ENCODE measurements around the gene MYPN.
"Not testable (repeated sequence)": the region's sequence is repeated elsewhere in the genome, so short reads cannot be mapped to it uniquely, and the experiment has no call there.

MYPN gene

DNA sequence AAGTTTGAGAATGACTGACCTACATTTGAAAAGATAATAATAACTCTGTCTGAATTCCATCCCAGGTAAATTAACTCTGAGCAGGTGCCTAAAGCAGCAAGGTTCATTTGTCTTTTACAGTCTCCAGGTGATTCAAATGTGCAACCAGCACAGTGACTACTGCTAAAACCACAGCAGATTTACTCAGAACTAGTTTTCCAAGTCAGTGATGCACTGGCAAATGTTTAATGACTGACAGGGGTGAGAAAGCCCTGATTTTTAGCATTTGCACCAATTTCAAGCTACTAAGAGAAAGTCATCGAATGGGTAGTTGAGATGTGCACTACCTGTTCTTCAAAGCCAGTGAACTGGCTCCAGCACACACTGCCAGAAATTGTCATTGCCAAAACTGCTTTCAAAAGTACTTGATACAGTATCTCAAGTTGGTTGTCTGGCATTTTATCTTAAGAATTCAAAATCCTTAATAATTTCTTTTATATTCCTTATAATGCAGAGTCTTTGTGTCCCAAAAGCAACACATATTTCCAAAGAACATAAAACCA lies 62.3 kb downstream of the MYPN start:
- DNase-seq (ENCODE audit: low spot score): no peak

DNA sequence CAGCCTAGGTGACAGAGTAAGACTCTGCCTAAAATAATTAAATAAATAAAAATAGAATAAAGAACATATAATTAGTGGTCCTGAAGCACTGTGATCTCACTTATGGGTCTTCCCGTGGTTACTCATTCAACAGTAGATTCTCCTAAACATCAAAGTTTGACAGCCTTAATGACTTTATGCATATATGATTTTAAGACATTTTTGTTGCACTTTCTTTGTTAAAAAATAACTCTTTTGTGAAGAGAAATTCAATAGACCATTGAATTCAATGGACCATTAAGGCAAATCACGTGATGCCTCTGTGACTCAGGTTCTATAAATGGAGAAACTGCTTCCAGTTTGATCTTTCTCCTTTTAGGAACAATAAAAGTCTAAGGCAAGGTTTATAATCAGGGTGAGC lies 63.0 kb downstream of the MYPN start:
- DNase-seq (ENCODE audit: low spot score): no peak

DNA sequence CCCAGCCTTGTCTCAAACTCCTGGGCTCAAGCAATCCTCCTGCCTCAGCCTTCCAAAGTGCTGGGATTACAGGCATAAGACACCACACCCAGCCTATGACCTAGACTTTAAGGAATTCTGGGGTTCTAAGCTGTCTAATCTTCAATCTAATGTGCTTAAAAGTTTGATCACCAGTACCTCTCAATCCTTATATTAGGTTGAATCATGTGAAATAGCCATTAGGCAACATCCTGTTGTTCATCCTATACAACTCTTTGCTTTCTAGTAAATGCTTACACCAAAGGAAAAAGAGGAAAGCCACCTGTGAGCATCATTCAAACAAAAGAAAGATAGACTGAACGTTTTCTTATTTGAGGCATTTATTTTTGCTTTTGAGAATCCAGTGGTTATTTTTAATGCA lies 66.7 kb downstream of the MYPN start:
- DNase-seq (ENCODE audit: low spot score): no peak

DNA sequence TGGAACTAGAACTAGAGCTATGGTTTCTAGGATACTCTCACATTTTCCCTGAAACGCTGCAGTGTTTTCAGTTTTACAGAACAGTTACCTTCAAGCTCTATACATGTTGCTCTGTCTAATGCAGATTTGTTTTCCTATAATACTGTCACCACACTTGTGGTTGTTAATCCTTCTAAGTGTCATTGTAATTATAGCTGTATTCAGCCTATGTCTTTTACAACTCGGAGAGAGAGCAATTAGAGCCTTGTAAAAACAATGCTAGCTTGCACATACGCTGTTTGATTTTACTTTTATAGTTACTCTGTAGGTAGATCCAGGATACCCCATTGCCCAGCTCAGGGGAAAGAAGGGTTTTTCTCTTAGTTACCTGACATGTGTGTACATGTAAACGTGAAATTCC lies 67.5 kb downstream of the MYPN start:
- DNase-seq (ENCODE audit: low spot score): no peak

DNA sequence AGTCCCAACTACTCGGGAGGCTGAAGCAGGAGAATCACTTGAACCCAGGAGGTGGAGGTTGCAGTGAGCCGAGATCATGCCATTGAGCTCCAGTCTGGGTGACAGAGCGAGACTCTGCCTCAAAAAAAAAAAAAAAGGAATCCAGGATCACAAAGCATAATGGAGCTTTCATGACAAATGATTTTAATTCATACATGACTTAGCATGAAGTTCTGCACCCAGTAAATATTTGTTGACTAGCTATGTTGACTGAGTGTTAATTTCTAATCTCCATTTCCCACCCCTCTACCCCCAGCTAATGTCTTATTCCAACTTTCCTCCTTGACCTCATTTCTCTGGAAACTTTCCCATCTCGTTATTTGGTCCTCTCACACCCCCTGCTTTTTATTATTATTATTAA lies 69.3 kb downstream of the MYPN start:
- no peak for DNase-seq (ENCODE audit: low spot score)

DNA sequence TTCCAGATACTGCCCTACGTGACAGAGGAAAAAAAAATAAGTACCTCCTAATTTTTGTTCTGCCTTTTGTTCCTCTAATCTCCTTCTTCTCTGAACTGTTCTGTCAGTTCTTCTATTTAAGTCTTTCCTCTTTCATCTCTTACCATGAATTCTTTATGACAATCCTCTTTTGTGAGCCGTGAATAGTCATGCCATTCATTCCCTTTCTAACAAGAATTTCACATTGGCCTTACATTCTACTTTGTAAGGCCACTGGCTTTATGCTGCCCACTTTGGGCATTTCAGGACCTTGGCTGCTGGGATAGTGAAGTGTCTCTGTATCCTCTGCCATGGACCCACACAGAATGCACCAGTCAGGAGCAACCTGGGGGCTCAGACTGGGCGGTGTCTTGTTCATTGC lies 69.7 kb downstream of the MYPN start:
- DNase-seq (ENCODE audit: low spot score): no peak

DNA sequence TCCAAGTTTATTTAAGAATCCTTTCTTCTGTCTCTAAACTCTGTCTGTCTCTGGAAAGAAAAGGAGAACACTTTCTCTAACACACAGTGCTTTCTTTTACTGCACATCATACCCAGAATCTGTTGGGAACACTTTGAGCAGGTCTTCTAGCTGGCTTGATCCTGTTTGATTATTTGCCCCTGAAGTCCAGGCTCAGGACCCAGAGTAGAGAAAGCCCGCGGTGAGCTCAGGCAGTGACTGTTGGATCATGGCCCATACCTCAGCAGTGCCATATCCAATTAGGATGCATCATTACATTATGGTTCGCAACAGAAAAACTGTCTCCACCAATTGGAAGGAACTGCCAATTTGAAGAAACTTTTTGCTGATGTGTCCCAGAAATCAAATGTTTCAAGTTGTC lies 71.2 kb downstream of the MYPN start:
- no peak for DNase-seq (ENCODE audit: low spot score)

DNA sequence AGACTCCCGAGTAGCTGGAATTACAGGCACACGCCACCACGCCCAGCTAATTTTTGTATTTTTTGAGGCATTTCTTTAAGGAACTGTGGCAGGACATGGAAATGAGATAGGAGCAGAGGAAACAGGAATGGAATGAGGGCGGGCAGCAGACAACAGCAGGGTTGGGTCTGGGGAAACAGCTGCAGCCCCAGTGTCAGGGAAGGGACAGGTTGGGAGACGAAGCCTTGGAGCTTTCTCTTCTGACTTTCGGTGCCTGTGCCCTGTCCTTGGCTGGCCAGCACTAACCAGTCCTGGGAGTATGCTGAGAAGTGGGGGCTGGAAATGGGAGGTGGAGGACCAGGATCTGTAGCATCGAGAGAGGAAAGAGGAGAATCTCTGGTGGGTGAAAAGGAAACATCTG lies 75.3 kb downstream of the MYPN start:
- DNase-seq (ENCODE audit: low spot score): no peak

DNA sequence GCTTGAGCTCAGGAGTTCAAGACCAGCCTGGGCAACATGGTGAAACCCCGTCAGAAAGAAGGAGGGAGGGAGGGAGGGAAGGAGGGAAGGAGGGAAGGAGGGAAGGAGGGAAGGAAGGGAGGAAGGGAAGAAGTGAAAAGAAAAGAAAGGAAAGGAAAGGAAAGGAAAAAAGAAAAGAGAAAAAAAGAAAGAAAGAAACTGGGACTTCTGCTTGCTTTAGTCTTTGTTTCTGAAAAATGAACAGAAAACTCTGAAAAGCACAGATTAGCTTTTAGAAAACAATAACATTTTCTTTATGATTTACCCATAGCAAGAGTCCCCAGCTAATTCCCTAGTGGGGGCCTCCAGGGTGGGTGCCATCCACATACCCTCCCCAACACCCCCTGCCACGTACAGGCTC lies 75.8 kb downstream of the MYPN start:
- no peak for DNase-seq (ENCODE audit: low spot score)

DNA sequence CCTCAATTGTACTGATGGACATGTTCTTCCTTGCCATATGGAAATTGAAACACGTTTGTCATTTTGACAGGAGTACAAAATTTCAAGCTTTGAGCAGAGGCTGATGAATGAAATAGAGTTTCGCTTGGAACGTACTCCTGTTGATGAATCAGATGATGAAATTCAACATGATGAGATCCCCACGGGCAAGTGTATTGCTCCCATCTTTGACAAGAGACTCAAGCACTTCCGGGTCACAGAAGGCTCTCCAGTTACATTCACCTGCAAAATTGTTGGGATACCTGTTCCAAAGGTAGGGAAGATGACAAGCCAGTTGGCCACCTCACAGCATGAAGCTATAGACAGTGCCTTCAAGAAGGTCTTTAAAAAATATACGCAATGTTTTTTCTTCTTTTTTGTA lies 79.5 kb downstream of the MYPN start:
- DNase-seq (ENCODE audit: low spot score): no peak

DNA sequence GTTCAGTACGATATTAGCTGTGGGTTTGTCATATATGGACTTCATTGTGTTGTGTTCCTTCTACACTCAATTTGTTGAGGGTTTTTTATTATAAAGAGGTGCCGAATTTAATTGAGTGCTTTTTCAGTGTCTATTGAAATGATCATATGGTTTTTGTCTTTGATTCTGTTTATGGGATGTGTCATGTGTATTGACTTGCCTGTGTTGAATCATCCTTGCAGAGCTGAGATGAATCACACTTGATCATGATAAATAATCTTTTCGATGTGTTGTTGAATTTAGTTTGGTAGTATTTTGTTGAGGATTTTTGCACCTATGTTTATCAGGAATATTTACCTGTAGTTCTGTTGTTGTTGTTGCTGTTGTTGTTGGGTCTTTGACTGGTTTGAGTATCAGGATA lies 82.8 kb downstream of the MYPN start:
- DNase-seq (ENCODE audit: low spot score): no peak

DNA sequence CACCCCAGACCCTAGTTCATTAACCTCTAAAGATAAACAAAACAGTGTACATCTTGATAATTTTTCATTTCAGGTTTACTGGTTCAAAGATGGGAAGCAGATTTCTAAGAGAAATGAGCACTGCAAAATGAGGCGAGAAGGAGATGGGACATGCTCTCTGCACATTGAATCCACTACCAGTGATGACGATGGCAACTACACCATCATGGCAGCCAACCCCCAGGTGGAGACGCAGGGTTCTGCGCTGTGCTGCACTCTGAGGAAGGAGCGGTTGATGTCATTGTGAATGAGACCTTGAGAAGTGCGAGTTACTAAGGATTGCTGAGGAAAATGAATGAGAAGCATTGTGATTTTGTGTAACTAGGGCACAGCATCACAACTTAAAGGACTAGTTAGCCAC lies 85.0 kb downstream of the MYPN start:
- no peak for DNase-seq (ENCODE audit: low spot score)

DNA sequence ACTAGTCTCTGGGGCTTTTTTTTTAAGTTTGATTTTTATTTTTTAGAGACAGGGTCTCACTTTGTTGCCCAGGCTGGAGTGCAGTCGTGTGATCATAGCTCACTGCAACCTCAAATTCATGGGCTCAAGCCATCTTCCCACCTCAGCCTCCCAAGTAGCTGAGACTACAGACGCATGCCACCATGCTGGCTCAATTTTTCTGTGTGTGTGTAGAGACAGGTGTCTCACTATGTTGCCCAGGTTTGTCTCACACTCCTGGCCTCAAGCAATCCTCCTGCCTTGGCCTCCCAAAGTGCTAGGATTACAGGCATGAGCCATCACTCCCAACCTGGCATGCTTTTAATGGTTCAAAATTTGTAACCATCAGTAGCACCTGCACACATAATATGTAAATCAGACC lies 86.5 kb downstream of the MYPN start:
- not testable (repeated sequence) for DNase-seq (ENCODE audit: low spot score)

DNA sequence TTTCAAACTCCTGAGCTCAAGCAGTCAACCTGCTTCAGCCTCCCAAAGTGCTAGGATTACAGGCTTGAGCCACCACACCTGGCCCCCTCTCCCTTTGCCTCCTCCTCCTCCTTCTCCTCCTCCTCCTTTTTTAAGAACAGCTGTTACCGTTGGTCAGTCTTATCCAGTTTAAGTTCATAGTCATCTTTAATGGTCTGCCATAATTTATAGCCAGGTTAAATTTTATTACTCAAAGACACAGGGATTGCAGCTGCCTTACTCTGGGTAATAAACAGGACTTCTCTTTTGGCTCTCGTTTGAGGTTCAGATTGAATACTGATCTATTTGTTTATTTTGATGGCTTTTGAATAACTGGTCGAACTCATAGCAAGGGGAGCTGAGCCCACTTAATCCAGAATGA lies 87.4 kb downstream of the MYPN start:
- DNase-seq (ENCODE audit: low spot score): no peak

DNA sequence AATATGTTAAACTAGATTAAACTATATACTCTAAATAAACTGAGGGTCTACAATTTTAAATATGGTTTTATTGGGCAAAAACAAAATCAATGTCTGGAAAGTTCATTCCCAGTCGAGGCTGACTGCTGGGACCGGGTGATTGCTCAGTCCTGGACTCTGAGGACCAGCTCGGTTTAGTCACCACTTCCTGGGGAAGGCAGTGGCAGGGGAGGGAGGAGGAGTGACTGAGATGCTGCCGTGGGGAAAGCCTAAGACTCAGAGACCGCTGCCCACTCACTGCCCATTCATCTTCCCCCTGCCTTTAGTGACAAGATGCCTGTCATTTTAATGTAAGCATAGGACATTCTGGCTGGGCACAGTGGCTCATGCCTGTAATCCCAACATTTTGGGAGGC lies 93.7 kb downstream of the MYPN start:
- DNase-seq (ENCODE audit: low spot score): no peak

DNA sequence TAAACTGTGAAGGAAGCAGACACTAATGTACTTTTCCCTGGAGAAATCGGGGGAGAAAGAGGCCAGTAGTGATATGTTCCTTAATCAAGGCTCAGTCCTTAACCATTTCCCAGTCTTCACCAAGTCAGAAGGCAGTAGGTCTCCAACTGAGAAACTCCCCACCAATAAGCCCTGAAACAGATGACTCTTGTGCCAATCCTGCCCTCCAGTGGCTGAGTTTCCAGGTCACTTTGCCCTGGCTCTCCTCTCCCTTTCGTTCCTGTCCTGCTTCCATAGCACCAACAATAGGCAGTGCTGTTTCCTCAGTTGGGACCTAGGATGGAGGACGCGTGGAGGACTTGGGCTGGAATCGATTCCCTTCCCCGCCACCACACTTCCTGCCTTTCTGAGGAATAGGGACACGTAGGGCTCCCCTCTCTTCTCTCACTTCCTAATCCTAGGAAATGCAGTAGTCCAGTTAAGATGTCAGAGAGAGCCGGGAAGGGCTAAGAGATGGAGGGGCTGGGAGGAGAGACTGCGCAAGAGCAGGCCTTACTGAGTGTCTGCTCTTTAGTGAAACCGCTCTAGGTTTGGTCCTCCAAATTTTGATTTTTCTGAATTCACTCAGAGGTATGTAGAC lies 99.2 kb downstream of the MYPN start:
- no peak for DNase-seq (ENCODE audit: low spot score)

DNA sequence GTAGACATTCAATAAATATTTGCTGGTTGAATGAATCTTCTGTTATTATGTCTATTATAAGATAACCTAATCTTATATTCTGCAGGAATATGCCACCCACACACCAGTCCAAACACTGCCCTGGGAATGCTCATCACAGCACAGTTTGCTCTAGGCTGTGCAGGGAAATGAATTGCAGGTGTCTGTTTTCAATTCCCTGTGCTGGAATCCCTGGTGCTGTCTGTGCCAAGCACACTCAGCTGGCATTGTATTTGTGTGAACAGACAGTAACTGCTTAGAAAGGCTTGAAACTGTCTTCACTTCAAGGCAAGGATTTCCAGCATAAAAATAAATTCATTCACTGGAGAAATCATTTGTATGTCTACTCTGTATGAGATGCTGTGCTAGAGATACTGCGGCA lies 102.4 kb downstream of the MYPN start:
- DNase-seq (ENCODE audit: low spot score): no peak

DNA sequence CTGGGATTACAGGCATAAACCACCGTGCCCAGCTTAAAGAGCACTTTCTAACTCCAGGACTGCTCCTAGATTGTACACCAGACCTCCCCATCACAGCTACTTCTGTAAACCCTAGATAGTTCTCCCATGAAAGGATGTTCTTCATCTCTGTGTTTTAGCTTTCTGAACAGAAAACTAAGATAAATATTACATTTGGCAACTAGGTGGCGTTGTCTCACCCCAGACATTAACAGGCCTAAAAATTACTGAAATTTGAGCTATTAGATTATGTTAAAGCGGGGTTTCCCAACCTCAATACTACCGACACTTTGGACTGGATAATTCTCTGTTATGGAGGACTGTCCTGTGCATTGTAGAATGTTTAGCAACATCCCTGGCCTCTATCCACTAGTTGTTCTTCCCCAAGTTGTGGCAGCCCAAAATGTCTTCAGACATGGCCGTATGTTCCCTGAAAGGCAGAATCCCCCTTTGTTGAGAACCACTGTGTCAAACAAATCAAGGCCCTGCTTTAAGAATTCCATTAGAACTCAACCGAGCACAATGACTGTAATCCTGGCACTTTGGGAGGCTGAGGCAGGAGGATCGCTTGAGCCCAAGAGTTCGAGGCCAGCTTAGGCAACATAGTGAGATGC lies 103.5 kb downstream of the MYPN start:
- DNase-seq (ENCODE audit: low spot score): peak; percentile 24

DNA sequence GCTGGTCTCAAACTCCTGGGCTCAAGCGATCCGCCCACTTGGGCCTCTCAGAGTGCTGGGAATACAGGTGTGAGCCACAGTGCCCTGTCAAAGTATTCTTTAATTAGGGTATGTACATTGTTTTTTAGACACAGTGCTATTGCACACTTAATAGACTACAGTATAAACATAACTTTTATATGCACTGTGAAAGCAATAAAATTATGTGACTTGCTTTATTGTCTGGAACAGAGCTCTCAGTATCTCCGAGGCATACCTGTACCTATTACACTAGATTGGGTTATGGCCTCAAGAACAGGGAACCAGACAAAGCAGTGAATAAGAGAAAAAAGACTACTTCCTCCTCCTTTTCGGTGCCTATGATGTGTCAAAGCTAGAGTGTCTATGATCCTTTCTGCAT lies 109.5 kb downstream of the MYPN start:
- no peak for DNase-seq (ENCODE audit: low spot score)

DNA sequence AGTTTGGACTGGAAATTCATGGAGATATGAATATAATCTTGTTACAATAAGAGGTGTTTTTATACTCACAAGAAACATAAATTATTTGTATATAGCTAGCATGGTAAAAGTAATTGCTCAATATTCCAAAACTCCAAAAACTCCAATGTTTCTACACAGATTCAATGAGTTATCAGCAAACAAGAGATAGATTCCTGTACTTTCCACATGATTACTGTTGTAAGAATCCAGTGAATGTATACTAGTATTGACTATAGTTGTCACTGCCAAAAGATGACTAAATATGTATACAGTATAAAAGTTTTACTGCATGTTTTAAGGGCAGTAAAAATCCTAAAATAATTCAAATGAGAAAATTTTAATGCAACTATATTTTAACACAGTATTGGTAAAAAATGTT lies 111.9 kb downstream of the MYPN start:
- no peak for DNase-seq (ENCODE audit: low spot score)

DNA sequence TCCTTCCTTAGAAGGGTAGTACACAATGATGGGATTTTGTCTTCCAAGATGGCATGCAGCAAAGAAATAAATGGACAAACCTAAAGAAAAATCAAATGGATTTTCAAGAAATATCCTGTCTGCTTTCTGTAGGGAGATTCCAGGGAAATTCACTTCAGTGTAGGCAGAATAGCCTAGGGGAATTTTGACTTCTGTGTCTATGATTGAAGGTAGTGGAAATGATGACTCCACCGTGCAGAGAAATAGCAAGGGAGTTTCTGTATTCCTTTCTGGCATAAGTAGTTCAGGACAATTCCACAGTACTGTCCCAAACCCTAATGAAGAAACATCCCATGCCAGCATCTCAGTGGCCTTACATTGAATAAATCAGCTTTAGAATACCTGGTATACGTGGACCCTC lies 113.1 kb downstream of the MYPN start:
- no peak for DNase-seq (ENCODE audit: low spot score)

DNA sequence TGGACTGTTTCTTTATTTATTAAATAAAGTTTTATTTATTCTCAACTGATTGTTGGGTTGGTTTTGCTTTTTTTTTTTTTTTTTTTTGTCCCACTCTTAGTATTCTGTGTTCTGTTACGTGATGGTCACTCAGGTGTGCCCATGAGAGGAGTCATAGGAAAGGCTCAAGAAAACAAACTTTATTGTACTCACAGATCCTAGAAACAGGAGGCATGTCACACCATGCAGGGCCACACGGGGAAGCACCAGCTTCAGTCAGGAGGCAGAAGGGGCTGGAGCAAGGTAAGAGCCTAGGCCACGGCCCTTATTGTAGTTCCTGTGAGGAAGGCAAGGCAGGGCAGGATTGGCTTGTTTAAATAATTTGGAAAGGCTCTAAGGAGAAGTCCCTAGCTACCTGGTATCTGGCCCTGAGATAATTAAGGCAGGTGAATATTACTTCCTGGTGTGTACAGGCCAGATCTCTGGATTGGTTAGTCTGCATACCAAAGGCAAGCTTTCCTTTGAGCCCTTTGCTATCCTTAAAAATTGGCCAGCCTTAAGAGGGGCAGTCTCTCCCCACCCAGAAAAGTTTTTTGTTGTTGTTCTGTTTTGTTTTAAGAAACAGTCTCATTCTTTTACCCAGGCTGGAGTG lies 114.4 kb downstream of the MYPN start:
- no peak for DNase-seq (ENCODE audit: low spot score)

DNA sequence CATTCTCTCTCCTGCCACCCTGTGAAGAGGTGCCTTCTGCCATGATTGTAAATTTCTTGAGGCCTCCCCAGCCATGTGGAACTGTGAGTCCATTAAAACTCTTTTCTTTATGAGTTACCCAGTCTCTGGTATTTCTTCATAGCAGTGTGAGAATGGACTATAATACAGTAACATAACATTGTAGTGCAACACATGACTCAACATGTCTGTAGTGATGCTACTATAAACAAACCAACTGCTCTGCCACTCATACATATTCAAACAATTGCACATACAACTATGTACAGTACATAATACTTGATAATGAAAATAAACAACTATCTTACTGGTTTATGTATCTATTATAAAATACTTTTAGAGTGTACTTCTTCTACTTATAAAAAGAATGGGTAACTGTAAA lies 115.5 kb downstream of the MYPN start:
- no peak for DNase-seq (ENCODE audit: low spot score)

DNA sequence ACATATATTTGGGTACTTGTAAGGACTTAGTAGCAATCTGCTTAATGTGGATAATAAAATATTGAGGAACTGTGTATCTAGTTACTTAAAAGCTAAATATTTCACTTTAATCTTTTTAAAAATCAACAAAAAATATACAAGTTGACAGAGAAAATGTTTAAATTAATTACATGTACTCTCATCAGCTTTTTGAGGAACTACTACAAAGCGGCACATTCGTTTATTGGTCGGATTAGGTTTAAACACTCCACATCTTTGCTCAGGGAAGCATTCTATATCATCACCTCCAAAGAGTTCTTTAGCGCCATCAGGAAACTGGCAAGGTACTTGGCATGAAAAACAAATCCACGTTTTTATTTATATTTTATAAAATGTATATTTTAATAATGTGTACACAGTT lies 121.0 kb downstream of the MYPN start:
- no peak for DNase-seq (ENCODE audit: low spot score)
